ENCODE measurements around the gene S100A6. TPM values are rescaled to one million over a fixed set of nuclear protein-coding genes. Genes with fewer than 3 reads are reported as not detected.
"Not testable (repeated sequence)": the region's sequence is repeated elsewhere in the genome, so short reads cannot be mapped to it uniquely, and the experiment has no call there.

Gene S100A6
- total RNA-seq, 4 donors from 2014 or later: 153 to 361 (median 224) TPM

DNA sequence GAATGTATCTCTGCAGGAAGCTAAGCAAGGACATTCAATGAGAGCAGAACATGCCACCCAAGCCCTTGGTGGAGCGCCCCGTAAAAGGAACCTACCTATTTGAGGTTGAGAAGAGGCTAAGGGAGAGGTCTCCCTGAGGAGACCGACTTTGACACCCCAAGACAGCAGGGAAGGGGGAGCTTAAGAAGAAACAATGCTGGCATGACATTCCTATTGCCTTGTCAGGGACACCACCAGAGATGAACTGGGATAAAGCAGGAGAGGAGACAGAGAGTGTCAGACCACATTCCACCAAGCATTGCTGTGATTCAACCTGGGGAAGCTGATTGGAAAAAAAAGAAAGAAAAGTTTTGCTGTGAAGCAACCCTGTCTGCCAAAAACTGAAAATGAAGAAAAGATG lies 43.1 kb upstream of the S100A6 start:
- Histone ChIP-seq H3K9me3 (no peaks in the 10 kb centered on the region), H3K4me3 (no peak overlapping the region), H3K27ac (no peak overlapping the region), H3K36me3 (no peaks in the 10 kb centered on the region), H3K27me3 (peaks cover 0 to 4% (median 0%) of the 10 kb centered on the region in 3 donors), H3K4me1 (no peaks in the 10 kb centered on the region)
- ATAC-seq (no peak), DNase-seq (no peak)
- in situ Hi-C loops (cut with MboI; ENCODE audit: low sequenced_read_pairs in 4 of 4): loop anchor here in 1 of 4 donors (25.0 kb wide), 1 partner anchor 158 kb away; the partner anchor contains the start of gene INTS3
- intact Hi-C loops (cut with DNase I; ENCODE audit: low total_unique reads): no loop called here
- TF ChIP-seq, protein P1, sequence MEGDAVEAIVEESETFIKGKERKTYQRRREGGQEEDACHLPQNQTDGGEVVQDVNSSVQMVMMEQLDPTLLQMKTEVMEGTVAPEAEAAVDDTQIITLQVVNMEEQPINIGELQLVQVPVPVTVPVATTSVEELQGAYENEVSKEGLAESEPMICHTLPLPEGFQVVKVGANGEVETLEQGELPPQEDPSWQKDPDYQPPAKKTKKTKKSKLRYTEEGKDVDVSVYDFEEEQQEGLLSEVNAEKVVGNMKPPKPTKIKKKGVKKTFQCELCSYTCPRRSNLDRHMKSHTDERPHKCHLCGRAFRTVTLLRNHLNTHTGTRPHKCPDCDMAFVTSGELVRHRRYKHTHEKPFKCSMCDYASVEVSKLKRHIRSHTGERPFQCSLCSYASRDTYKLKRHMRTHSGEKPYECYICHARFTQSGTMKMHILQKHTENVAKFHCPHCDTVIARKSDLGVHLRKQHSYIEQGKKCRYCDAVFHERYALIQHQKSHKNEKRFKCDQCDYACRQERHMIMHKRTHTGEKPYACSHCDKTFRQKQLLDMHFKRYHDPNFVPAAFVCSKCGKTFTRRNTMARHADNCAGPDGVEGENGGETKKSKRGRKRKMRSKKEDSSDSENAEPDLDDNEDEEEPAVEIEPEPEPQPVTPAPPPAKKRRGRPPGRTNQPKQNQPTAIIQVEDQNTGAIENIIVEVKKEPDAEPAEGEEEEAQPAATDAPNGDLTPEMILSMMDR (IDR thresholded peaks at IDR 0.05 in 4 of 5, conservative IDR thresholded peaks at IDR 0.05 in 1 of 5): no peak
- TF ChIP-seq POLR2A (IDR thresholded peaks at IDR 0.05): no peak

- peaks cover 0 to 4% (median 0%) of the 10 kb centered on the region in 3 donors for H3K27me3 ChIP-seq
- no peak overlapping the region for H3K27ac ChIP-seq
- H3K4me3 ChIP-seq: no peak overlapping the region
- no peaks in the 10 kb centered on the region for H3K9me3 ChIP-seq
- no peaks in the 10 kb centered on the region for H3K4me1 ChIP-seq
- ATAC-seq: no peak
- no peaks in the 10 kb centered on the region for H3K36me3 ChIP-seq
- intact Hi-C loops (cut with DNase I; ENCODE audit: low total_unique reads): no loop called here
- TF ChIP-seq, protein P1 (IDR thresholded peaks at IDR 0.05 in 4 of 5, conservative IDR thresholded peaks at IDR 0.05 in 1 of 5): no peak
- TF ChIP-seq POLR2A (IDR thresholded peaks at IDR 0.05): no peak
- in situ Hi-C loops (cut with MboI; ENCODE audit: low sequenced_read_pairs in 4 of 4): loop anchor here in 1 of 4 donors (25.0 kb wide), 1 partner anchor 159 kb away; the partner anchor contains the start of gene INTS3
- no peak for DNase-seq
Observed at GRCh38 chr1:153578490-153578889, 42.7 kb upstream of the S100A6 start.

- DNase-seq: no peak
- in situ Hi-C loops (cut with MboI; ENCODE audit: low sequenced_read_pairs in 4 of 4): loop anchor here in 1 of 4 donors (25.0 kb wide), 1 partner anchor 160 kb away; the partner anchor contains the start of gene INTS3
- peaks cover 0 to 6% of the 10 kb centered on the region in 2 donors for H3K4me1 ChIP-seq
- no peak for ATAC-seq
- peaks cover 0 to 4% (median 0%) of the 10 kb centered on the region in 3 donors for H3K27me3 ChIP-seq
- no peaks in the 10 kb centered on the region for H3K9me3 ChIP-seq
- no peaks in the 10 kb centered on the region for H3K36me3 ChIP-seq
- no peak for TF ChIP-seq POLR2A (IDR thresholded peaks at IDR 0.05)
- TF ChIP-seq, protein P1 (IDR thresholded peaks at IDR 0.05 in 4 of 5, conservative IDR thresholded peaks at IDR 0.05 in 1 of 5): no peak
- no peak overlapping the region for H3K27ac ChIP-seq
- intact Hi-C loops (cut with DNase I; ENCODE audit: low total_unique reads): no loop called here
- H3K4me3 ChIP-seq: no peak overlapping the region
Observed at GRCh38 chr1:153577624-153578051, 41.8 kb upstream of the S100A6 start.

DNA sequence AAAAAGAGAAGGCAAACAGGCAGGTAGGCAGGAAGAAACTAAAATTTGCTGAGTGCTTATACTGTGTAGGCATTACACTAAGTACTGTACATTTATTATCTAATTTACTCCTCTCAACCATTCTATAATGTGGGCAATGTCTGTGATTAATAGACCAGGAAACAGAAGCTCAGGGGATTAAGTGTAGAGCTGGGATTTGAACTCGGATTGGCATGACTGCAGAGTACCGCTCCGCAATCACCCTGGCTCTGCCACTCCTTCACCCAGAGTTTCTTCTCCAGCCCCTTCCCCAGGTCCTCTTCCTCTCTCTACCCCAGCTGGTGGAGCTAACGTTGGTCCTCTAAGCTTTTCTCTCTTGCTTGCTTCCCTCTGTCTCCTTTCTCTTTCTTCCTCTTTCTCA lies 41.3 kb upstream of the S100A6 start:
- no peak overlapping the region for H3K27ac ChIP-seq
- no peak overlapping the region for H3K4me3 ChIP-seq
- ATAC-seq: no peak
- H3K36me3 ChIP-seq: no peaks in the 10 kb centered on the region
- intact Hi-C loops (cut with DNase I; ENCODE audit: low total_unique reads) (no loop called here), in situ Hi-C loops (cut with MboI; ENCODE audit: low sequenced_read_pairs in 4 of 4) (loop anchor here in 1 of 4 donors (25.0 kb wide), 1 partner anchor 160 kb away; the partner anchor contains the start of gene INTS3)
- H3K27me3 ChIP-seq: peaks cover 0 to 4% (median 0%) of the 10 kb centered on the region in 3 donors
- H3K4me1 ChIP-seq: peaks cover 4 to 11% of the 10 kb centered on the region in 2 donors
- H3K9me3 ChIP-seq: no peaks in the 10 kb centered on the region
- no peak for TF ChIP-seq POLR2A (IDR thresholded peaks at IDR 0.05)
- TF ChIP-seq, protein P1 (IDR thresholded peaks at IDR 0.05 in 4 of 5, conservative IDR thresholded peaks at IDR 0.05 in 1 of 5): no peak
- DNase-seq: no peak

- intact Hi-C loops (cut with DNase I; ENCODE audit: low total_unique reads); DNase-seq; H3K27me3 ChIP-seq; ATAC-seq; H3K27ac ChIP-seq; H3K9me3 ChIP-seq; H3K4me3 ChIP-seq; H3K36me3 ChIP-seq: not testable (repeated sequence)
- in situ Hi-C loops (cut with MboI; ENCODE audit: low sequenced_read_pairs in 4 of 4): loop anchor here in 1 of 4 donors (25.0 kb wide), 1 partner anchor 162 kb away; the partner anchor contains the start of gene INTS3
- H3K4me1 ChIP-seq: peaks cover 7 to 13% of the 10 kb centered on the region in 2 donors
Observed at GRCh38 chr1:153575497-153575896, 39.7 kb upstream of the S100A6 start.

DNA sequence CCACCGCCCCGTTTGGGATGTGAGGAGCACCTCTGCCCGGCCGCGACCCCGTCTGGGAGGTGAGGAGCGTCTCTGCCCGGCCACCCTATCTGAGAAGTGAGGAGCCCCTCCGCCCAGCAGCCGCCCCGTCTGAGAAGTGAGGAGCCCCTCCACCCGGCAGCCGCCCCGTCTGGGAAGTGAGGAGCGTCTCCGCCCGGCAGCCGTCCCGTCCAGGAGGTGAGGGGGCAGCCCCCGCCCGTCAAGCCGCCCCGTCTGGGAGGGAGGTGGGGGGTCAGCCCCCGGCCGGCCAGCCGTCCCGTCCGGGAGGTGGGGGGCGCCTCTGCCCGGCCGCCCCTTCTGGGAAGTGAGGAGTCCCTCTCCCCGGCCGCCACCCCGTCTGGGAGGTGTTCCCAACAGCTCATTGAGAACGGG lies 39.3 kb upstream of the S100A6 start:
- intact Hi-C loops (cut with DNase I; ENCODE audit: low total_unique reads); H3K36me3 ChIP-seq; H3K27me3 ChIP-seq; DNase-seq; ATAC-seq; H3K27ac ChIP-seq; H3K4me3 ChIP-seq; H3K9me3 ChIP-seq: not testable (repeated sequence)
- peaks cover 7 to 13% of the 10 kb centered on the region in 2 donors for H3K4me1 ChIP-seq
- in situ Hi-C loops (cut with MboI; ENCODE audit: low sequenced_read_pairs in 4 of 4): loop anchor here in 1 of 4 donors (25.0 kb wide), 1 partner anchor 162 kb away; the partner anchor contains the start of gene INTS3

Measured in gastrocnemius medialis (tissue), 4 donors.